ENCODE measurements around the gene ELFN1. TPM values are rescaled to one million over a fixed set of nuclear protein-coding genes. Genes with fewer than 3 reads are reported as not detected.

Gene ELFN1
- total and polyA plus RNA-seq, 4 donors: 0.43 to 3.5 (median 3.4) TPM

DNA sequence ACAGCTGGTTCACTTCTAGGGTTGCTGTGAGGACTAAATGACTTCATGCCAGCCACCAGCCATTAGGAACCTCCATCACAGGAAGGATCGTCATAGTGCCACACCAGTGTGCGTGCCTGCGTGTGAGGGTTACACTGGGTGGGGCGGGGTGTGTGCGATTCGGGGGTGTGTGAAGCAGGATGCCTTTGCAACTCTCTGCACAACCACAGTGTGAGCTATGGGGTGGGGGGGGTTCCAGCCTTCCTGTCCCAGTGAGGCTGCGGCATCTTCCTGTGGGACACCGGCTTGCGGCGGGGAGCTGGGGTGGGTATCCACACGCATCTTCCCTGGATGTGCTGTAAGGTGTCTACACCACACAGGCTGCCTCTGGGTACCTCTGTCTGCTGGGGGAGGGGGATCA, 6.9 kb upstream of the ELFN1 start:
- DNase-seq (ENCODE audit: low spot score): no peak
- Histone ChIP-seq H3K27me3 (ENCODE audit: control insufficient read depth in 4 of 4, insufficient read depth in 4 of 4, low read length in 3 of 4) (no peaks in the 10 kb centered on the region), H3K36me3 (ENCODE audit: control insufficient read depth in 4 of 4, insufficient read depth in 3 of 4, low read depth in 1 of 4, low read length in 3 of 4) (no peaks in the 10 kb centered on the region), H3K4me3 (ENCODE audit: low read depth in 1 of 3, low read length in 3 of 3) (no peak overlapping the region), H3K27ac (ENCODE audit: low read depth in 1 of 2, low read length in 2 of 2) (no peak overlapping the region), H3K9me3 (ENCODE audit: control insufficient read depth in 4 of 4, low read length in 3 of 4) (no peaks in the 10 kb centered on the region), H3K9ac (ENCODE audit: low read depth in 1 of 2, low read length in 2 of 2) (no peak overlapping the region), H3K4me1 (ENCODE audit: control insufficient read depth in 4 of 4, insufficient read depth in 4 of 4, low read length in 3 of 4) (peaks cover 8 to 28% (median 15%) of the 10 kb centered on the region in 4 donors)
- TF ChIP-seq FOXA1 (IDR thresholded peaks at IDR 0.05): no peak
- no peak for TF ChIP-seq EGR1 (IDR thresholded peaks at IDR 0.05; ENCODE audit: low read depth in 2 of 2)
- no peak for TF ChIP-seq MAX (IDR thresholded peaks at IDR 0.05)
- TF ChIP-seq FOXA2 (IDR thresholded peaks at IDR 0.05): no peak
- no peak for TF ChIP-seq RXRA (IDR thresholded peaks at IDR 0.05)
- TF ChIP-seq NR2F2 (IDR thresholded peaks at IDR 0.05): no peak
- WGBS: 70% methylated on average over 11 of the region's 11 CpGs

- WGBS: 11% methylated on average over 56 of the region's 56 CpGs
- H3K9me3 ChIP-seq (ENCODE audit: control insufficient read depth in 4 of 4, low read length in 3 of 4): no peaks in the 10 kb centered on the region
- peak overlapping the region in 1 of 3 donors; percentile 74 for H3K4me3 ChIP-seq (ENCODE audit: low read depth in 1 of 3, low read length in 3 of 3)
- no peak for DNase-seq (ENCODE audit: low spot score)
- H3K27me3 ChIP-seq (ENCODE audit: control insufficient read depth in 4 of 4, insufficient read depth in 4 of 4, low read length in 3 of 4): no peaks in the 10 kb centered on the region
- H3K27ac ChIP-seq (ENCODE audit: low read depth in 1 of 2, low read length in 2 of 2): no peak overlapping the region
- H3K36me3 ChIP-seq (ENCODE audit: control insufficient read depth in 4 of 4, insufficient read depth in 3 of 4, low read depth in 1 of 4, low read length in 3 of 4): no peaks in the 10 kb centered on the region
- no peak overlapping the region for H3K9ac ChIP-seq (ENCODE audit: low read depth in 1 of 2, low read length in 2 of 2)
- H3K4me1 ChIP-seq (ENCODE audit: control insufficient read depth in 4 of 4, insufficient read depth in 4 of 4, low read length in 3 of 4): peaks cover 14 to 36% (median 21%) of the 10 kb centered on the region in 4 donors
- TF ChIP-seq GABPA (IDR thresholded peaks at IDR 0.05 in 1 of 2, conservative IDR thresholded peaks at IDR 0.05 in 1 of 2) (no peak), MAX (IDR thresholded peaks at IDR 0.05) (no peak), RAD21 (IDR thresholded peaks at IDR 0.05) (no peak), HNF4G (IDR thresholded peaks at IDR 0.05) (no peak), JUND (IDR thresholded peaks at IDR 0.05) (no peak), CTCF (IDR thresholded peaks at IDR 0.05; ENCODE audit: low read depth, low read length, missing input control) (no peak), EGR1 (IDR thresholded peaks at IDR 0.05; ENCODE audit: low read depth in 2 of 2) (no peak), SP1 (IDR thresholded peaks at IDR 0.05) (no peak), ATF3 (IDR thresholded peaks at IDR 0.05) (no peak), NR2F2 (IDR thresholded peaks at IDR 0.05) (no peak), FOXA2 (IDR thresholded peaks at IDR 0.05) (no peak), FOXA1 (IDR thresholded peaks at IDR 0.05) (no peak), HNF4A (conservative IDR thresholded peaks at IDR 0.05) (no peak), YY1 (IDR thresholded peaks at IDR 0.05) (no peak), RXRA (IDR thresholded peaks at IDR 0.05) (no peak)
- TF ChIP-seq, protein P1, sequence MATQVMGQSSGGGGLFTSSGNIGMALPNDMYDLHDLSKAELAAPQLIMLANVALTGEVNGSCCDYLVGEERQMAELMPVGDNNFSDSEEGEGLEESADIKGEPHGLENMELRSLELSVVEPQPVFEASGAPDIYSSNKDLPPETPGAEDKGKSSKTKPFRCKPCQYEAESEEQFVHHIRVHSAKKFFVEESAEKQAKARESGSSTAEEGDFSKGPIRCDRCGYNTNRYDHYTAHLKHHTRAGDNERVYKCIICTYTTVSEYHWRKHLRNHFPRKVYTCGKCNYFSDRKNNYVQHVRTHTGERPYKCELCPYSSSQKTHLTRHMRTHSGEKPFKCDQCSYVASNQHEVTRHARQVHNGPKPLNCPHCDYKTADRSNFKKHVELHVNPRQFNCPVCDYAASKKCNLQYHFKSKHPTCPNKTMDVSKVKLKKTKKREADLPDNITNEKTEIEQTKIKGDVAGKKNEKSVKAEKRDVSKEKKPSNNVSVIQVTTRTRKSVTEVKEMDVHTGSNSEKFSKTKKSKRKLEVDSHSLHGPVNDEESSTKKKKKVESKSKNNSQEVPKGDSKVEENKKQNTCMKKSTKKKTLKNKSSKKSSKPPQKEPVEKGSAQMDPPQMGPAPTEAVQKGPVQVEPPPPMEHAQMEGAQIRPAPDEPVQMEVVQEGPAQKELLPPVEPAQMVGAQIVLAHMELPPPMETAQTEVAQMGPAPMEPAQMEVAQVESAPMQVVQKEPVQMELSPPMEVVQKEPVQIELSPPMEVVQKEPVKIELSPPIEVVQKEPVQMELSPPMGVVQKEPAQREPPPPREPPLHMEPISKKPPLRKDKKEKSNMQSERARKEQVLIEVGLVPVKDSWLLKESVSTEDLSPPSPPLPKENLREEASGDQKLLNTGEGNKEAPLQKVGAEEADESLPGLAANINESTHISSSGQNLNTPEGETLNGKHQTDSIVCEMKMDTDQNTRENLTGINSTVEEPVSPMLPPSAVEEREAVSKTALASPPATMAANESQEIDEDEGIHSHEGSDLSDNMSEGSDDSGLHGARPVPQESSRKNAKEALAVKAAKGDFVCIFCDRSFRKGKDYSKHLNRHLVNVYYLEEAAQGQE (IDR thresholded peaks at IDR 0.05): no peak
- TF ChIP-seq, protein P2, sequence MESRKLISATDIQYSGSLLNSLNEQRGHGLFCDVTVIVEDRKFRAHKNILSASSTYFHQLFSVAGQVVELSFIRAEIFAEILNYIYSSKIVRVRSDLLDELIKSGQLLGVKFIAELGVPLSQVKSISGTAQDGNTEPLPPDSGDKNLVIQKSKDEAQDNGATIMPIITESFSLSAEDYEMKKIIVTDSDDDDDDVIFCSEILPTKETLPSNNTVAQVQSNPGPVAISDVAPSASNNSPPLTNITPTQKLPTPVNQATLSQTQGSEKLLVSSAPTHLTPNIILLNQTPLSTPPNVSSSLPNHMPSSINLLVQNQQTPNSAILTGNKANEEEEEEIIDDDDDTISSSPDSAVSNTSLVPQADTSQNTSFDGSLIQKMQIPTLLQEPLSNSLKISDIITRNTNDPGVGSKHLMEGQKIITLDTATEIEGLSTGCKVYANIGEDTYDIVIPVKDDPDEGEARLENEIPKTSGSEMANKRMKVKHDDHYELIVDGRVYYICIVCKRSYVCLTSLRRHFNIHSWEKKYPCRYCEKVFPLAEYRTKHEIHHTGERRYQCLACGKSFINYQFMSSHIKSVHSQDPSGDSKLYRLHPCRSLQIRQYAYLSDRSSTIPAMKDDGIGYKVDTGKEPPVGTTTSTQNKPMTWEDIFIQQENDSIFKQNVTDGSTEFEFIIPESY (IDR thresholded peaks at IDR 0.05): no peak
Measured at GRCh38 chr7:1663857-1664651, 6.0 kb upstream of the ELFN1 start.
